Measurements from ENCODE around the gene EML4.

EML4 gene

DNA sequence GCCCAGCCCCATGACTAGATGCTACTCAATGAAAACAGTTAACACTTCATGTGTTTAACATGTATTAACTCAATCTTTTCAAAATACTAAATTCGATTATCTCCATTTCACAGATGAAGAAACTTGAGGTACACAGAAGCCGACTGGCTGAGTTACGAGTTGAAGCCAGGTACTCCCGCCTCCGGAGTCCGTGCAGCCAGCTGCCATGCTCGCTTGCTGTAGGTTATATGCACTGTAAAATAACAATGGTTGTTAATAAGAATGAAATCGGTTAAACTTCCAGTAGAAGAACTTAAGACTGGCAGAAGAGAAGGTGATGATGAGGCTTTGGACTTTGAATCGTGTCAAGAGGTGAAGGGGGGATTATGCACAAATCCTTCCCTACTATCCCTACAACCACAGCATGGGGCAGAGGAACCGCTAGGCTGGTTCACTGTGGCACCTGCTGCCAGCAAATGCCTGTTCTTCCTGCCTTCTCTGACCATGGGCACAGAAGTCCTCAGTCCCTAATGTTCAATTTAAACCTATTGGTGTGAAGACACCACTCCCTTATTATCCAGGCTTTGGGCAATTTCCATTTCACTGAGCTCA lies 166.5 kb downstream of the EML4 start:
- TF ChIP-seq, protein P1, sequence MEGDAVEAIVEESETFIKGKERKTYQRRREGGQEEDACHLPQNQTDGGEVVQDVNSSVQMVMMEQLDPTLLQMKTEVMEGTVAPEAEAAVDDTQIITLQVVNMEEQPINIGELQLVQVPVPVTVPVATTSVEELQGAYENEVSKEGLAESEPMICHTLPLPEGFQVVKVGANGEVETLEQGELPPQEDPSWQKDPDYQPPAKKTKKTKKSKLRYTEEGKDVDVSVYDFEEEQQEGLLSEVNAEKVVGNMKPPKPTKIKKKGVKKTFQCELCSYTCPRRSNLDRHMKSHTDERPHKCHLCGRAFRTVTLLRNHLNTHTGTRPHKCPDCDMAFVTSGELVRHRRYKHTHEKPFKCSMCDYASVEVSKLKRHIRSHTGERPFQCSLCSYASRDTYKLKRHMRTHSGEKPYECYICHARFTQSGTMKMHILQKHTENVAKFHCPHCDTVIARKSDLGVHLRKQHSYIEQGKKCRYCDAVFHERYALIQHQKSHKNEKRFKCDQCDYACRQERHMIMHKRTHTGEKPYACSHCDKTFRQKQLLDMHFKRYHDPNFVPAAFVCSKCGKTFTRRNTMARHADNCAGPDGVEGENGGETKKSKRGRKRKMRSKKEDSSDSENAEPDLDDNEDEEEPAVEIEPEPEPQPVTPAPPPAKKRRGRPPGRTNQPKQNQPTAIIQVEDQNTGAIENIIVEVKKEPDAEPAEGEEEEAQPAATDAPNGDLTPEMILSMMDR (IDR thresholded peaks at IDR 0.05; ENCODE audit: insufficient read depth, low read depth, low read length, missing control alignments), result no peak
- DNase-seq (ENCODE audit: low read depth), result no peak
- no peak overlapping the region for H3K4me3 ChIP-seq (ENCODE audit: low read depth, low read length)

DNA sequence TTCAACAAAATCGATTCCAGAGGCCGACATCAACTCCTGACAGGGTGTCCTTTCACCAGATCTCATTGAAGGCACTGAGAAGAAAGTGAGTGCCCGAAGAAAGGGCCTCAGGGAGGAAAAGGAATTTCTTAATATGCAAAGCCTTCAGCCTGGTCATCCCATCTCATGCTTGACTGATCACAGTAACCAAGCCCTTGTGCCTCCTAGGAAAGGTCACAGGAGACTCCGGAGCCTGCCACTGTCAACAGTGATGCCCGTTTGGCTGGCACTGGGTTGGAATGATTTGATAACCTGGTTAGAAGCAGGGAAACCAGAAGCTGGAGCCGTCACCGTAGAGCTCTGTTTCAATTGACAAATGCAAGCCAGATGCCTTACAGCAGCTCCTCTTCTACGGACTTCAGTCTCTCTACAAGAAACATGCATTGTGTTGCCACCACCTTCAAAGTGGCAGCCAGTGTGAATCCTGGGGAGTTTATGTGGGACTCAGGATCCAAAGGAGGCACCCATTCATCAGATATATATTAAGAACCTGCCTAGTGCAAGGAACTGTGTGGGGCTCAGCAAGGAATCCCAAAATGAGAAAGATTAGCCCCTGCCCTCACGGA lies 167.3 kb downstream of the EML4 start:
- TF ChIP-seq, protein P1 (IDR thresholded peaks at IDR 0.05; ENCODE audit: insufficient read depth, low read depth, low read length, missing control alignments), result no peak
- no peak overlapping the region for H3K4me3 ChIP-seq (ENCODE audit: low read depth, low read length)
- DNase-seq (ENCODE audit: low read depth), result no peak

DNA sequence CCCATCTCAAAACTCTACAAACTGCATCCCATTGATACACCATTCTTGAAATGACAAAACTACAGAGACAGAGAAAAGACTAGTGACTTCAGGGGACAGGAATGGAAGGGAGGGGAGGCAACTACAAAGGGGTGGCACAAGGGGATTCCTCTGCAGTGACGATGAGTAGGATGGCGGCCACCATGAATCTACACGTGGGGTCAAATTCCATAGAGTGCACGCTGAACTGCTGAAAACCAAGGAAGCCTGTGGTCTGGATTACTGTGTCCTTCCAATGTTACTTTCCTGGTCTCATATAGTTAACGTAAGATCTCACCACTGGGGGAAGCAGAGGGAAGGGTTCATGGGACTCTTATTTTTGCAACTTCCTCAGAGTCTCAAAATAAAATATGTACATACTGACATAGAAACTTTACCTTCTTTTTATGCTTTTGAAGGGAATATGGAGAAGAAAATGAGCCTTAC lies 168.2 kb downstream of the EML4 start:
- TF ChIP-seq, protein P1 (IDR thresholded peaks at IDR 0.05; ENCODE audit: insufficient read depth, low read depth, low read length, missing control alignments), result no peak
- no peak for DNase-seq (ENCODE audit: low read depth)
- H3K4me3 ChIP-seq (ENCODE audit: low read depth, low read length), result no peak overlapping the region

DNA sequence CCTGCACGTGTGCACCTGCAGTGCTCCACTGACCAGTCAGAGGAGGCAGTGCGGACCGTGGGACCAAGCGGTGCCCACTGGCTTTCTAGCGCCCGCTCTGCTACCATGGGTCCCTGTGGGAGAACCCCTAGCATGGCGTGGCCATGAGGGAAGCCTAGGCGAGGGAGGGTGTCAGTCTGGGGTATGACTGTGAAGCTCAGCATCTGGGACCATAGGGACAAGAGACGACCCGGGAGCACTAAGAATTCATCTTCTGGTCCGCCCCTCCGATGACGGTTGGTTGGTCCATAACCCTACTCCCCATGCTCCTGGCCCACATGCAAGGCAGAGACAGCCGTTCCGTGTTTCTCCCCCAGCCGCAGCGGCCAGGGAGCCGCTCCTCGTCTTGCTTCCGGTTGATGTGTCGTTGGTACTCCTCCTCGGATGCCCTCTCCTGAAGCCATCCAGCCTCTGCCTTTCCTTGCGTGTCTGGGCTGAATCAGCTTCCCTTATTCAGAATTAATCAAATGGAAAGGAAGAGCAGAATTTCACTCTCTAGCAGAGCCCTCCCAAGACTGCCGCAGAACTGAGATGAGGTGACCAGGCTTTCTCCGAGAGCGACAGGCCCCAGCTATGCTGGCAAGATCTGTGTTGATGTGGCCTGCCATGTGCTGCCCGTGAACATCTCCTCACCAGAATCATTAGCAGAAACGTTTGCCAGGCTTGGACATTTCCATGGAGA lies 168.9 kb downstream of the EML4 start:
- no peak for DNase-seq (ENCODE audit: low read depth)
- no peak overlapping the region for H3K4me3 ChIP-seq (ENCODE audit: low read depth, low read length)
- TF ChIP-seq, protein P1 (IDR thresholded peaks at IDR 0.05; ENCODE audit: insufficient read depth, low read depth, low read length, missing control alignments), result no peak

DNA sequence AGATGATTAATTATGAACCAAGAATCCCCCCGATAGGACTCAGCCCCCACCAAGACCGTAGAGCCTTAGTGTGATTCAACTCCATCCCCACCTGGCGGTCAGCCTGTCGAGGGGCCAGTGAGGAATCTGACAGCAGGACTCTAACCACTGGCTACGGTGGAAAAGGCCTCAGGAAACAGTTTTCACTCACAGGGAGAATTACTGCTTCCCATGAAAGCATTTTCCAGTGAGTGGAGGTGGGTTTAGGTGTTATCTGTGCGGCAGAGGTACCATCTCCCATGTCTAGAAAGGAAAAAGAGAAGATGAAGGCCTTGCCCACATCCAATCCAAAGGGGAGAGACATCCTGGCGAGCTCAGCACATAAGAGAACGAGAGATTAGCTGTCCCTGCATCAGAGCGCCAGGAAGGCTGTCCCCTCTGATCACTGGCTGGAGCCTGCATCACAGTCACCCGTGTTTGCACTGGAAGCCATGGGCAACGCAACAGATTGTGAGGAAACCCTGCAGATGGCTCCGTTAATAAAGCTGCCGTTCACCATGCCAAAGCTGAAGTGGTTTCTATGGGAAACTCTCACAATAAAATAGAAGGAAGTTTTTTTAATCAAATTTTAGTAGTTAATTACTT lies 169.5 kb downstream of the EML4 start:
- DNase-seq (ENCODE audit: low read depth), result no peak
- TF ChIP-seq, protein P1 (IDR thresholded peaks at IDR 0.05; ENCODE audit: insufficient read depth, low read depth, low read length, missing control alignments), result no peak
- no peak overlapping the region for H3K4me3 ChIP-seq (ENCODE audit: low read depth, low read length)

DNA sequence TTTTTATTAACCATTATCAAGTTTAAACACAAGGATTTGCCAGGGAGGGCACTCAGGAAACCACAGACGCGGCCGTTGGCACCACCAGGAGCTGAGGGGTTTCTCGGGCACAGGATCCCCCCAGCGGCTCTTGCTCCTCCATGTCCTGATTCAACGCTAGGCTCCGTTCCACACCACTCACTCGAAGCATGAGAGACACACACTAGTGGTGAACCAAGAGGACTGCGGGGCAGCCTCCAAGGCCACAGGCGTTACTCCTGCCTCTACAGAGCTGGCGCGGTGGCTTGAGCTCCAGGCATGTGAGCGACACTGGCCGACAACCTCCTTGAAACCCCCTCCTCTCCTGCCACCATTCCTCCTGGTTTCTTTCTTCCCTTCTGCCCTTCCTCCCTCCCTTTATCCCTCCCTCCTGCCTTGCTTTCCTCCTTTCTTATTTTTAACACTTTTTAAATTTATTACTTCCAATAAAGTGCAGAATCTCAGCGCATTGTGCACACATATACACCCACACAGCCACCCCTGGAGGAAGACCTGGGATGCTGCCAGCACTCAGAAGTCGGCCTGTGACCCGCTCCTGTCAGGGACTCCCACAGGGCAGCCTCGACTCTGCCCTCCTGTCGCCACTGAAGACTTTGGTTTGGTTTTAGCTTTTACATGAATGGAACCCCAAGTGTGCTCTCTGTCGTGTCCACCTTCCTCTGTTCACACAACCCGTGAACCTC lies 170.2 kb downstream of the EML4 start:
- no peak for DNase-seq (ENCODE audit: low read depth)
- no peak overlapping the region for H3K4me3 ChIP-seq (ENCODE audit: low read depth, low read length)
- TF ChIP-seq, protein P1 (IDR thresholded peaks at IDR 0.05; ENCODE audit: insufficient read depth, low read depth, low read length, missing control alignments), result no peak

Measured in GM12865 (cell line).